ENCODE results near the gene VPS9D1.
"Not testable (repeated sequence)": the region's sequence is repeated elsewhere in the genome, so short reads cannot be mapped to it uniquely, and the experiment has no call there.

- TF ChIP-seq CTCF, POLR2A (IDR thresholded peaks at IDR 0.05): not testable (repeated sequence)
Observed at GRCh38 chr16:89699629-89700099, 21.0 kb downstream of the VPS9D1 start.

Measured in tibial nerve (tissue), 3 donors.